ENCODE results near the gene ATP5F1B. TPM values are rescaled to one million over a fixed set of nuclear protein-coding genes. Genes with fewer than 3 reads are reported as not detected.
"Not testable (repeated sequence)": the region's sequence is repeated elsewhere in the genome, so short reads cannot be mapped to it uniquely, and the experiment has no call there.

Gene ATP5F1B
- total and polyA plus RNA-seq, 10 donors, result 223 to 375 (median 331) TPM

DNA sequence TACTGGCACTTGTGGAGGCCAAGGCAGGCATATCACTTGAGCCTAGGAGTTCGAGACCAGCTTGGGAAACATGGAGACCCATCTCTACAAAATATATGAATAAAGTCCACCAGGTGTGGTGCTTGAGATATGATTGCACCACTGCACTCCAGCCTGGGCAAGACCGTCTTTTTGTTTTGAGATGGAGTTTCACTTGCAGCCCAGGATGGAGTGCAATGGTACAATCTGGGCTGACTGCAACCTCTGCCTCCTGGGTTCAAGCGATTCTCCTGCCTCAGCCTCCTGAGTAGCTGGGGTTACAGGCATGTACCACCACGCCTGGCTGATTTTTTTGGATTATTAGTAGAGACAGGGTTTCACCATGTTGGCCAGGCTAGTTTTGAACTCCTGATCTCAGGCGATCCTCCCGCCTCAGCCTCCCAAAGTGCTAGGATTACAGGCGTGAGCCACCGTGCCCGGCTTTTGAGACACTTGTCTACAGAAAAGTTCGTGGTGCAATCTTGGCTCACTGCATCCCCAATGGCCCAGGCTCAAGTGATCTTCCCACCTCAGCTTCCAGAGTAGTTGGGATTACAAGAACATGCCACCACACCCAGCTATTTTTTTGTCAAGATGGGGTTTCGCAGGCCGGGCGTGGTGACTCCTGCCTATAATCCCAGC, 16.3 kb upstream of the ATP5F1B start:
- no peak overlapping the region for H3K27ac ChIP-seq
- H3K4me1 ChIP-seq, result no peaks in the 10 kb centered on the region
- peak; percentile 24 for DNase-seq
- no peak overlapping the region for H3K4me3 ChIP-seq
- TF ChIP-seq POLR2AphosphoS5 (IDR thresholded peaks at IDR 0.05), result peak in 2 of 3 donors; percentile 6 to 38
- TF ChIP-seq, protein P1, sequence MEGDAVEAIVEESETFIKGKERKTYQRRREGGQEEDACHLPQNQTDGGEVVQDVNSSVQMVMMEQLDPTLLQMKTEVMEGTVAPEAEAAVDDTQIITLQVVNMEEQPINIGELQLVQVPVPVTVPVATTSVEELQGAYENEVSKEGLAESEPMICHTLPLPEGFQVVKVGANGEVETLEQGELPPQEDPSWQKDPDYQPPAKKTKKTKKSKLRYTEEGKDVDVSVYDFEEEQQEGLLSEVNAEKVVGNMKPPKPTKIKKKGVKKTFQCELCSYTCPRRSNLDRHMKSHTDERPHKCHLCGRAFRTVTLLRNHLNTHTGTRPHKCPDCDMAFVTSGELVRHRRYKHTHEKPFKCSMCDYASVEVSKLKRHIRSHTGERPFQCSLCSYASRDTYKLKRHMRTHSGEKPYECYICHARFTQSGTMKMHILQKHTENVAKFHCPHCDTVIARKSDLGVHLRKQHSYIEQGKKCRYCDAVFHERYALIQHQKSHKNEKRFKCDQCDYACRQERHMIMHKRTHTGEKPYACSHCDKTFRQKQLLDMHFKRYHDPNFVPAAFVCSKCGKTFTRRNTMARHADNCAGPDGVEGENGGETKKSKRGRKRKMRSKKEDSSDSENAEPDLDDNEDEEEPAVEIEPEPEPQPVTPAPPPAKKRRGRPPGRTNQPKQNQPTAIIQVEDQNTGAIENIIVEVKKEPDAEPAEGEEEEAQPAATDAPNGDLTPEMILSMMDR (IDR thresholded peaks at IDR 0.05 in 8 of 11, conservative IDR thresholded peaks at IDR 0.05 in 3 of 11), result no peak
- TF ChIP-seq POLR2A (IDR thresholded peaks at IDR 0.05), result no peak
- no peaks in the 10 kb centered on the region for H3K9me3 ChIP-seq
- intact Hi-C loops (cut with DNase I; ENCODE audit: low total_unique reads), result no loop called here
- 86 to 95% (median 92%) methylated on average over 13 of the region's 13 CpGs for WGBS, 5 donors
- no peaks in the 10 kb centered on the region for H3K27me3 ChIP-seq (replicated peaks in 1 of 7)
- peaks cover 2 to 55% (median 45%) of the 10 kb centered on the region in 6 donors for H3K36me3 ChIP-seq

DNA sequence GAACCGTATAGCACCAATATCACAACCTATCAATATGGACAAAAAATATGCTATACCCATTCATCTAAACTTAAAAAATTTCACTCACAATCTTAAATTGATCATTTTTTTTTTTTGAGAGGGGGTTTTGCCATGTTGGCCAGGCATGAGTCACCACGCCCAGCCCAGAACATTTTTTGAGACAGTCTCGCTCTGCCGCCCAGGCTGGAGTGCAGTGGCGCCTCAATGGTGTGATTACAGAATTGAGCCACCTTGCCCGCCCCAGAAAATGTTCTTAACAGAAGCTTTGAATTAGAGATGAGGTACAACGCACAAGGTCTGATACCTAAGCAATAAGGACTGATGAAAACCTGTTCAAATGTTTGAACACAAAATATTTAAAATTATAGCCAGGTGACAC, 15.8 kb upstream of the ATP5F1B start:
- Histone ChIP-seq H3K9me3 (no peaks in the 10 kb centered on the region), H3K36me3 (peaks cover 2 to 50% (median 40%) of the 10 kb centered on the region in 6 donors), H3K27ac (no peak overlapping the region), H3K4me3 (no peak overlapping the region), H3K4me1 (no peaks in the 10 kb centered on the region), H3K27me3 (replicated peaks in 1 of 7) (no peaks in the 10 kb centered on the region)
- DNase-seq, result no peak
- intact Hi-C loops (cut with DNase I; ENCODE audit: low total_unique reads), result no loop called here
- TF ChIP-seq POLR2A (IDR thresholded peaks at IDR 0.05), result no peak
- no peak for TF ChIP-seq POLR2AphosphoS5 (IDR thresholded peaks at IDR 0.05)
- TF ChIP-seq, protein P1 (IDR thresholded peaks at IDR 0.05 in 8 of 11, conservative IDR thresholded peaks at IDR 0.05 in 3 of 11), result no peak
- 80 to 95% (median 89%) methylated on average over 7 of the region's 7 CpGs for WGBS, 5 donors

DNA sequence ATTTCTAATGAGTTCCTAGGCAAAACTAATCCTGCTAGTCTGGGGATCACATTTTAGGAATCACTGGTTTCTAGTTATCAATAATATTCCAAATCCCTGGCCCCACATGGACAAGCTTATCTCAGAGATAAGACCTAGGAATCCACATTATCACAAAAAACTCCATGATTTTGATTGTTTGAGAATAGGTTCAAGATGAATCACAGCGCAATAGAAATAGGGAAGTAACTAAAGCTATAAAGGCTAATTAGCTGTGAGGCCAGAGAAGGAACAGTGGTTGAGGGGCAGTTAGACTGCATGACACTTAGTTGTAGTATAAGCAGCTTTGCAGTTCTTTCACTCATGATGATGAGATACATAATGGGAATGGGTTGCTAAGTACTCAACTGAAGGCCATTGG, 13.1 kb upstream of the ATP5F1B start:
- intact Hi-C loops (cut with DNase I; ENCODE audit: low total_unique reads), result no loop called here
- Histone ChIP-seq H3K27ac (no peak overlapping the region), H3K4me3 (no peak overlapping the region), H3K4me1 (no peaks in the 10 kb centered on the region), H3K27me3 (replicated peaks in 1 of 7) (no peaks in the 10 kb centered on the region), H3K36me3 (peaks cover 0 to 23% (median 13%) of the 10 kb centered on the region in 6 donors), H3K9me3 (peaks cover 0 to 19% (median 13%) of the 10 kb centered on the region in 8 donors)
- no peak for DNase-seq
- TF ChIP-seq, protein P1 (IDR thresholded peaks at IDR 0.05 in 8 of 11, conservative IDR thresholded peaks at IDR 0.05 in 3 of 11), result no peak
- TF ChIP-seq POLR2A (IDR thresholded peaks at IDR 0.05) (no peak), POLR2AphosphoS5 (IDR thresholded peaks at IDR 0.05) (no peak)
- WGBS, 5 donors, result 67 to 85% (median 73%) methylated on average over 1 of the region's 1 CpG

DNA sequence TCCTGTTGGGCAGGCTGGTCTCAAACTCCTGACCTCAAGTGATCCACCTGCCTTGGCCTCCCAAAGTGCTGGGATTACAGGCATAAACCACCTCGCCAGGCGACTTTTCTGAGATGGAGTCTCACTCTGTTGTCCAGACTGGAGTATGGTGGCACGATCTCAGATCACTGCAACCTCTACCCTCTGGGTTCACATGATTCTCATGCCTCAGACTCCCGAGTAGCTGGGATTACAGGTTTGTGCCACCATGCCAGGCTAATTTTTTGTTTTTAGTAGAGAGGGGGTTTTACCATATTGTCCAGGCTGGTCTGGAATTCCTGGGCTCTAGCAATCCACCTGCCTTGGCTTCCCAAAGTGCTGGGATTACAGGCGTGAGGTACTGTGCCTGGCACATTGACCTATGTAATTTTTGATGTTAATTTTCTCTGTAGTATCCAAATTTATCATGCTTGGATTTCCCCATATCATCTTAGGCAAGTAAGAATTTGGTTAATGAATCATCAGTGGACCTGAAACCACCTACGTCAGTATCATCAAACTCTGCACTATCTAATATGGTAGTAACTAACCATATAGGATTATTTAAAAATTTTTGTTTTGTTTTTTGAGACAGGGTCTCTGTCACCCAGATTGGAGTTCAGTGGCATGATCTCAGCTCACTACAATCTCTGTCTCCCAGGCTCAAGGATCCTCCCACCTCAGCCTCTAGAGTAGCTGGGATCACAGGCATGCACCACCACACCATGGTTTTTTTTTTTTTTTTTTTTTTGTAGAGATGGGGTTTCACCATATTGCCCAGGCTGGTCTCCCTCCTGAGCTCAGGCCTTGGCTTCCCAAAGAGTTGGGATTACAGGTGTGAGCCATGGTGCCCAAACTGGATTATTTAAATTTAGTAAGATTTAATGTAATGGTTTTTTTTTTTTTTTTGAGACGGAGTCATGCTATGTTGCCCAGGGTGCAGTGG, 11.9 kb upstream of the ATP5F1B start:
- Histone ChIP-seq H3K9me3 (peaks cover 0 to 31% (median 25%) of the 10 kb centered on the region in 8 donors), H3K27me3 (replicated peaks in 1 of 7) (no peaks in the 10 kb centered on the region), H3K27ac (no peak overlapping the region), H3K4me1 (no peaks in the 10 kb centered on the region), H3K36me3 (peaks cover 0 to 11% (median 3%) of the 10 kb centered on the region in 6 donors), H3K4me3 (no peak overlapping the region)
- intact Hi-C loops (cut with DNase I; ENCODE audit: low total_unique reads), result no loop called here
- WGBS, 5 donors, result 74 to 88% (median 83%) methylated on average over 7 of the region's 7 CpGs
- TF ChIP-seq POLR2A (IDR thresholded peaks at IDR 0.05), result no peak
- TF ChIP-seq POLR2AphosphoS5 (IDR thresholded peaks at IDR 0.05), result no peak
- TF ChIP-seq, protein P1 (IDR thresholded peaks at IDR 0.05 in 8 of 11, conservative IDR thresholded peaks at IDR 0.05 in 3 of 11), result no peak
- DNase-seq, result no peak

DNA sequence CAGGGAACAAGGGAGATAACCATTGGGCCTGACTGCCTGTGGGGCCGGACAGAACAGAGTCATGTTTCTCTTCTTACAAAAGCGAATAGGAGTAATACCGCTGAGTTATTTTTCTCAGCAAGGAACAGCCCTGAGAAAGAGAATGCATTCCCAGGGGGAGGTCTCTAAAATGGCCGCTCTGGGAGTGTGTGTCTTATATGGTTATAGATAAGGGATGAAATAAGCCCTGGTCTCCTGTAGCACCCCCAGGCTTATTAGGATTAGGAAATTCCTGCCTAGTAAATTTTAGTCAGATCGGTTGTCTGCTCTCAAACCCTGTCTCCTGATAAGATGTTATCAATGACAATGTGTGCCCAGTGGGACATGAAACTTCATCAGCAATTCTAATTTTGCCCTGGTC, 8.0 kb upstream of the ATP5F1B start:
- WGBS, 5 donors, result 86 to 93% (median 92%) methylated on average over 5 of the region's 5 CpGs
- H3K27ac ChIP-seq; H3K27me3 ChIP-seq (replicated peaks in 1 of 7); DNase-seq; intact Hi-C loops (cut with DNase I; ENCODE audit: low total_unique reads); H3K36me3 ChIP-seq; H3K4me3 ChIP-seq; H3K4me1 ChIP-seq: not testable (repeated sequence)
- H3K9me3 ChIP-seq, result peaks cover 0 to 33% (median 27%) of the 10 kb centered on the region in 8 donors

DNA sequence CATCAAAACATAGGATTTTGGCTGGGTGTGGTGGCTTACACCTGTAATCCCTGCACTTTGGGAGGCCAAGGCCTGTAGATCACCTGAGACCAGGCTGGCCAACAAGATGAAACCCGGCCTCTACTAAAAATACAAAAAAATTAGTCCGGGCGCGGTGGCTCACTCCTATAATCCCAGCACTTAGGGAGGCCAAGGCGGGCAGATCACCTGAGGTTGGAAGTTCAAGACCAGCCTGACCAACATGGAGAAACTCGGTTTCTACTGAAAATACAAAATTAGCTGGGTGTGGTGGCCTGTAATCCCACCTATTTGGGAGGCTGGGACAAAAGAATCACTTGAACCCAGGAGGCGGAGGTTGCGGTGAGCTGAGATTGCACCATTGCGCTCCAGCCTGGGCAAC, 2.2 kb upstream of the ATP5F1B start:
- H3K9me3 ChIP-seq; DNase-seq; H3K4me3 ChIP-seq; H3K27me3 ChIP-seq (replicated peaks in 1 of 7); H3K27ac ChIP-seq: not testable (repeated sequence)
- Histone ChIP-seq H3K36me3 (peaks cover 0 to 26% (median 16%) of the 10 kb centered on the region in 6 donors), H3K4me1 (peaks cover 23 to 32% (median 30%) of the 10 kb centered on the region in 6 donors)
- intact Hi-C loops (cut with DNase I; ENCODE audit: low total_unique reads), result loop anchor here (5.0 kb wide), 1 partner anchor 34 kb away; no protein-coding TSS in a partner anchor
- 81 to 97% (median 94%) methylated on average over 9 of the region's 9 CpGs for WGBS, 5 donors

Data from spleen (tissue), 11 donors.